NT2/D1 (cell line): Measurements from ENCODE around the gene DLG4.

Source experiments
- SUZ12 ChIP-seq: IDR thresholded peaks from 2 replicates; pipeline ENCODE4 v1.6.1; 2011; ENCODE audit not compliant: insufficient read length, insufficient read depth; ENCODE audit errors: extremely low read depth
- YY1 ChIP-seq: IDR thresholded peaks from 2 replicates; pipeline ENCODE4 v1.6.1; 2011; ENCODE audit not compliant: insufficient read length, insufficient read depth
- ZNF274 ChIP-seq: IDR thresholded peaks from 2 replicates; pipeline ENCODE4 v1.6.1; 2011; ENCODE audit warnings: mild to moderate bottlenecking, low read depth, low read length

GRCh38 chr17:7184091-7184488 is 35.5 kb downstream of the DLG4 start:
- TF ChIP-seq YY1 (no peak), SUZ12 (no peak), ZNF274 (no peak)
